GM21381 (cell line): ENCODE measurements around the gene FAM110A.
"Not testable (repeated sequence)": the region's sequence is repeated elsewhere in the genome, so short reads cannot be mapped to it uniquely, and the experiment has no call there.

ENCODE experiments used
- ATAC-seq: cut with Tn5 transposase; IDR thresholded peaks from one replicate; pipeline ENCODE4 v1.9.1; 2021; ENCODE audit warnings: mild to moderate bottlenecking, moderate library complexity; ENCODE audit not compliant: unreplicated experiment

Gene FAM110A

DNA sequence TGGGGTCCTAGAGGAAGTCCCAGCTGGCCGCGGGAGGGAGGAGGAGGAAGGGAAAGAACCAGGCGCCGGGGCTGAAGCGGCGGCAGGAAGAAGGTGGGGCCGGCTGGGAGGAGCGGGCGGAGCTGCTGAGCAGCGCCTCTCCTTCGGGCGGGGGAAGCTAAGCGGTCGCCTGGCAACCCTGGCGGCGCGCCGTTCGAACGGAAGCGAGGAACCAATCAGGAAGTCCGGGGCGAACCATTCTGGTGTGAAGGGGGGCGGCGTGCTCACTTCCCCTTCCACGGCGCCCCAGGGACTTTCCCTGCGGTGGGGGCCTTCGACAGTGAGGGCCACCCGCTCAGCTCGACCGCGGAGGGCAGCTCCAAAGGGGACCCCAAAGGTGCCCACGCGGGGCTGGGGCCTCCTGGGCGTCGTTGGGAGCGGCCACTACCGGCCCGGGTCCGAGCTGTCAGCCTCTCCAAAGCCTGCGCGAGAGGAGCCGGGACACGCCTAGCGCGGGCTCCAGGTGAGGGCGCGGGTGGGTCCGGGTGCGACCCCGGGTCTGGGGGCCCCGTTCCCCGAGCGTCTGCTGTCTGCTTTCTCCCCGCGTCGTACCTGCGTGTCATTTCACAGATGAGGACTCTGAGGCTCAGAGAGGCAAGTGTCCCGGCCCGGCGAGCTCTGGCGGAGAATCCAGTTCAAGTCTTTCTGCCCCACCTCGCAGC is at the start of gene FAM110A:
TSS of gene FAM110A (plus strand) at position 266 of the 701 bp plus-strand sequence. CDS start 11,090 bp downstream, outside the sequence.
- peak; percentile 94 for ATAC-seq

DNA sequence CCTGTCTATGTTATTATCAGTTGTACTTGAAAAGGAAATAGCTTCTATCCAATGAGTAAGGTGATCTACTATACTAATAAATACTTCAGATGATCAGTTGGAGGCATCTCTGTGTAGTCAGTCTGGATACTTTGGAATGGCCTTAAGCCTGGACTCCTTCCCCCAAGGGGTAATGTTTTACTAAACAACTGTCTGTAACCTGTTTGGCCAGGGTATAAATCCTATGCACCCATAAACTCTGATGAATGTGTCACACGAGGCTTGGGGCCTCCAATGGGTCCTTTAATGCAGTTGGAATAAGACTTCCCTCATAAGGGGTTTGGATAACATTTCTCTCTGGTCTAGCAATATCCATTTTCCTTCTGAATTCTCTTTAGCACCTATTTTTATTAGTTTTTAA is 45.7 kb upstream of the FAM110A start:
- ATAC-seq = no peak

DNA sequence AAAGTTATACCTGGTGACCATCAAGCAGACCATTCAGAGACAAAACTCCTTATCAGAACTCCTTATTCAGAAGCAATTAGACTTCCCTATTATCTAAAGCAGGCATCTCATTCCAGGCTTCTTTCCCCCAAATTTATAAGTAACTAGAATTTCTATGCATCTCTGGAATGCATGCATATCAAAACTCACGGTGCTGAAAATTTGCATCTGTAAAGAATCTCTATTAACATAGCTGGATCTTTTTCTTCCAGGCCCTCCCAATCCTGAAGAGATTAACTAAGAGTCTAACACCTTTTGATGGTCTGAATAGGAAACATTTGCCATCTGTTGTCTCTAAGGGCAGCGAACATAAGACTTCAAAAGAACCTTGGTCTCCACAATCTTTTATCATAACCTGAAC is 42.5 kb upstream of the FAM110A start:
- no peak for ATAC-seq

DNA sequence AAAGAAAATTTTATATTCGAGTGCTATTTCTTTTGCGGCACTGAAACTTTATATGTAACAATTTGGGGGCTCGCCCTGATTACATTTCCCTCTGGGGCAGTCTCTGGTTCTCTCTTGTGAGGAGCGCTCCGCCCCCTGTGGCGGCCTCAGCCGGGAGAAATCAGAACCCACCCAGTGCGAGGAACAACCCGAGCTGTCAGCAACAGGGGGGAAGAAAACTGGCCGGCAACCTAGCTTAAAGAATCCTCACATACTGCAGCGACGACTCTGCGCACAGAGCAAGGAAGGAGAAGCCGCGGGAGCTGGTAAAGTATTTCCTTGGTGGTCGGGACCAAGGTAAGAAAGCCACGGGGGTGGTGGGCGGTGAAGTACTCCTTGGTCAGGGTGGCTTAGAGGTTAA is 41.3 kb upstream of the FAM110A start:
- ATAC-seq = no peak

DNA sequence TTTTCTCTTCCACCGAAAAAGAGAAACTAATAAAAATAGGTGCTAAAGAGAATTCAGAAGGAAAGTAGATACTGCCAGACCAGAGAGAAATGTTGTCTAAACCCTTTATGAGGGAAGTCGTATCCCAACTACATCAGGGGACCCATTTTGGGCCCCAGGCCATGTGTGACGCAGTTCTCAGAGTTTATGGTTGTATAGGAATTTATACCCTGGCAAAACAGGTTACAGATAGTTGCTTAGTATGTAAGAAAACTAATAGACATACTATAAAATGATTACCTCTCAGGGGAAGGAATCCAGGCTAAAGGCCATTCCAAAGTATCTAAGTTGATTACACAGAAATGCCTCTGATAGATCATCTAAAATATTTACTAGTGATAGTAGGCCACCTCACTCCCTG is 36.6 kb upstream of the FAM110A start:
- no peak for ATAC-seq

DNA sequence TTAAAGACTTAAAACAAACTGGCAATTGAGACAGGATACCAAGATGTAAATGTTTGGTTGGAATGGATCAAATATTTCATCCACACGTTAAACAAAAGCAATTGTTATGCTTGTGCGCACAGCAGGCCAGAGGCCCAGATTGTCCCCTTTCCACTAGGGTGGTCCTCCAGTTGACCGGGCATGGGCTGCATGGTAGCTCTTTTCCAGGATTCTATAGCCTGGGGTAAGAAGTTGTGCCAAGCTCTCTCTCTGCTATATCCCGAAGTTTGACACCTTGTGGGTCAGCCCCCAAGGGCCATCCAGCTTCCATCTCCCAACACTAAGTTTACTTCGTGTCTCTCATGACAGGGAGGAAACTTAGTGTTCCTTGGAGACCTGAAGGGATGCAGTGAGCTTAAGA is 34.8 kb upstream of the FAM110A start:
- ATAC-seq = not testable (repeated sequence)

DNA sequence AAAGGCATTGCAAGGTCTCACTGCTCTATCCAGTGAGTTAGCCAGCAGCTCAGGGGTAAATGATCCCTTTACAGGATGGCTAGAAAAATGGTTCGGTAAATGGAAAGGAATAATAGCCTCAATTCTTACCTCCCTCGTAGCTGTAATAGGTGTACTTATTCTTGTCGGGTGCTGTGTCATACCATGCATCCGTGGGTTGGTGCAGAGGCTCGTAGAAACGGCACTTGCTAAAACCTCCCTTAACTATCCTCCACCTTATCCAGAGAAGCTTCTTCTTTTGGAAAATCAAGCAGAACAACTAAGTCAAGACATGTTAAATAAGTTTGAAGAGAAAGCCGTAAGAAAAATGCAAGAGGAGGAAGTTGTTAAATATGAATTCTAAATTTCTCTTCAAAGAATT is 33.5 kb upstream of the FAM110A start:
- not testable (repeated sequence) for ATAC-seq

DNA sequence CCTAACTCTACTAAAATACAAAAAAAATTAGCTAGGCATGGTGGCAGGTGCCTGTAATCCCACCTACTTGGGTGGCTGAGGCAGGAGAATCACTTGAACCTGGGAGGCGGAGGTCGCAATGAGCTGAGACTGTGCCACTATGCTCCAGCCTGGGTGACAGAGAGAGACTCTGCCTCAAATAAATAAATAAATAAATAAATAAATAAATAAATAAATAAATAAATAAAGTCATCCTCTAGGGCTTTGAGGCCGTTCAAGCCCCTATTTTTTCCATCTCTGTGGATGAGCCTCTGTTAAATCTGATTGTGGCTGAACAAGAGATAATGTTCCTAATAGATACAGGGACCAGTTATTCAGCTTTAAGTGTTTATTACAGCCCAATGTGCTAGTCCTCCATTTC is 31.8 kb upstream of the FAM110A start:
- ATAC-seq = no peak

DNA sequence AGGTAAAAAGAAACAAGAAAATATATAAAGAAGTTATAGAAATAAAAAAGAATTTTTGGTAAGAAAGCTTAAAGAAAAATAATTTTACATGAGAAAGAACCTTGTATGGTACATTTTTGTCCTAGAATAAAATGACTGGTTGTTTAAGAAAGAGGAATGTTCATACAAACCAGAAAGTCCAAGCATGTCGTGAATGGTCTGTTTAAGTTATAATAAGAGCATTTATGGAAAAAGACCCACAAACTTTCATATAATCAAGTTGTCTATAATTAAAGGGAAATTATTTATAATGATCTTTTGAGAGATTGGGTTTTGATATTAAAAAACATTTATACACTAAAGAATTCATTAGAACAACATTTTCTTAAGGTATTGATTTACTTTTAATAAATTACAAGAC is 27.8 kb upstream of the FAM110A start:
- no peak for ATAC-seq

DNA sequence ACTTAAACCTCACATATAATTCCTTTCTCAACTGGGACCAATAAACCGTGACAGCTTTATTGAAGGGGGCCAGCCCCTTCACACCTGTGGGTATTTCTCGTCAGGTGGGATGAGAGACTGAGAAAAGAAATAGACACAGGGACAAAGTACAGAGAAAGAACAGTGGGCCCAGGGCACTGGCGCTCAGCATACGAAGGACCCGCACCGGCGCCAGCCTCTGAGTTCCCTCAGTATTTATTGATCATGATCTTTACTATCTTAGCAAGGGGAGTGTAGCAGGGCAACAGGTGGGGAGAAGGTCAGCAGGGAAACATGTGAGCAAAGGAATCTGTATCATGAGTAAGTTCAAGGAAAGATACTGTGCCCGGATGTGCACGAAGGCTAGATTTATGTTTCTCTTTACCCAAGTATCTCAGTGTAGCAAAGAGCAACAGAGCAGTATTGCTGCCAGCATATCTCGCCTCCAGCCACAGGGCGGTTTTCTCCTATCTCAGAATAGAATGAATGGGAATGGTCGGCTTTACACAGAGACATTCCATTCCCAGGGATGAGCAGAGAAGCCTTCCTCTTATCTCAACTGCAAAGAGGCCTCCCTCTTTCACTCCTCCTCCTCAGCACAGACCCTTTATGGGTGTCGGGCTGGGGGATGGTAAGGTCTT is 21.6 kb upstream of the FAM110A start:
- not testable (repeated sequence) for ATAC-seq

DNA sequence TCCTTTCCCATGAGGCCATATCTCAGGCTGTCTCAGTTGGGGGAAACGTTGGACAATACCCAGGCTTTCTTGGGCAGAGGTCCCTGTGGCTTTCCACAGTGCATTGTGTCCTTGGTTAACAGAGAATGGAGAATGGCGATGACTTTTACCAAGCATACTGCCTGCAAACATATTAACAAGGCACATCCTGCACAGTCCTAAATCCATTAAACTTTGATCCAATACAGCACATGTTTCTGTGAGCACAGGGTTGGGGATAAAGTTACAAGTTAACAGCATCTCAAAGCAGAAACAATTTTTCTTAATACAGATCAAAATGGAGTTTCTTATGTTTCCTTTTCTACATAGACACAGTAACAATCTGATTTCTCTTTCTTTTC is 21.1 kb upstream of the FAM110A start:
- not testable (repeated sequence) for ATAC-seq

DNA sequence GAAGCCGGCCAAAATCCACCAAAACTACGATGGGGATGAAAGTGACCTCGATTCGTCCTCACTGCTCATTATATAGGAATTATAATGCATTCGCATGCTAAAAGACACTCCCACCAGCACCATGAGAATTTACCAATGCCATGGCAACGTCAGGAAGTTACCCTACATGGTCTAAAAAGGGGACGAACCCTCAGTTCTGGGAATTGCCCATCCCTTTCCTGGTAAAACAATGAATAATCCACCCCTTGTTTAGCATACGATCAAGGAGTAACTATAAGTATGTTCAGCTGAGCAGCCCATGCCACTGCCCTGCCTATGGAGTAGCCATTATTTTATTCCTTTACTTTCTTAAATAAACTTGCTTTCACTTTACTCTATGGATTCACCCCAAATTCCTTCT is 20.1 kb upstream of the FAM110A start:
- ATAC-seq = no peak

DNA sequence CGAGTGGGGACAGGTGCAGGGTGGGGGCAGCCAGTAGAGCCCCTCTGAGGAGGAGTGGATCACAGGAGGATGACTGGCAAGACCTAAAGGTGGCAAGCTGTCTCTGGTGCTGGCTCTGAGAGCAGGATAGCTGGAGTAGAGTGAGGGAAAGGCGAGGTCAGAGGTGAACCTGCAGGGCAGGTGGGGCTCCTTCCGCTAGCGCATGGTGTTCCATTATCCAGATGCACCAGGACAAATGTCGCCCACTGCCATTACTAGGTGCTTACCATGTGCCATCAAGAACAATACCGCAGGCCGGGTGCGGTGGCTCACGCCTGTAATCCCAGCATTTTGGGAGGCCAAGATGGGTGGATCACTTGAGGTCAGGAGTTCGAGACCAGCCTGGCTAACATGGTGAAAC is 18.3 kb upstream of the FAM110A start:
- no peak for ATAC-seq

DNA sequence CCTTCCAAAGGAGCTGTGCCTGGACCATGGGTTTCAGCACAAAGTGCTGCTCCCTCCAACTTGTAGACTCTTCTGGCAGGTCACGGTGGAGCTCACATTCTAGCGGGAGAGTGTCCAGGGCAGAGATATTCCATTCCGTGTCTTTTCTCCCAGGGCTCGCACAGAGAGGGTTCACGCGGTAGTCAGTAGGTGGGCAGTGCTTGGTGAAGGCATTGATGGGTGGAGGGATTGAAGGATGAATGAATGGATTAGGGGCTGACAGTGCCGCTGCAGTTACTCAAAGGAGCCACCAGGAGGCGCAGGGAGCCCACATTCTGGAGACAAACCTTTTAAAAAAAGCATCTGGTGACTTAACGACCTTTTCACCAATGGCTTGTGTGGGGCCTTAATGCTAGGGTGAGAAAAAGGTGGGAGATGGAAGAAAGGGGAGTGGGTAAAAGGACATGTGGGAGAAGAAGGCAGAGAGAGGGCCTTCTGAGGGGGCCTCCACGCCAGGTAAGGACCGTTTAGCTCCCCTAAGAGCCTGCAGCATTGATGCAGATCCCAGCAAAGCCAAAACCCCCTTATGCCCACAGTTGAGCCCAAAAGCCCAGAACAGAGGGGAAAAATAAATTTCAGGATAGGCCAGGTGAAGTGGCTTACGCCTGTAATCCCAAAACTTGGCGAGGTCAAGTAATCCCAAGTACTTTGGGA is 17.5 kb upstream of the FAM110A start:
- ATAC-seq = no peak

DNA sequence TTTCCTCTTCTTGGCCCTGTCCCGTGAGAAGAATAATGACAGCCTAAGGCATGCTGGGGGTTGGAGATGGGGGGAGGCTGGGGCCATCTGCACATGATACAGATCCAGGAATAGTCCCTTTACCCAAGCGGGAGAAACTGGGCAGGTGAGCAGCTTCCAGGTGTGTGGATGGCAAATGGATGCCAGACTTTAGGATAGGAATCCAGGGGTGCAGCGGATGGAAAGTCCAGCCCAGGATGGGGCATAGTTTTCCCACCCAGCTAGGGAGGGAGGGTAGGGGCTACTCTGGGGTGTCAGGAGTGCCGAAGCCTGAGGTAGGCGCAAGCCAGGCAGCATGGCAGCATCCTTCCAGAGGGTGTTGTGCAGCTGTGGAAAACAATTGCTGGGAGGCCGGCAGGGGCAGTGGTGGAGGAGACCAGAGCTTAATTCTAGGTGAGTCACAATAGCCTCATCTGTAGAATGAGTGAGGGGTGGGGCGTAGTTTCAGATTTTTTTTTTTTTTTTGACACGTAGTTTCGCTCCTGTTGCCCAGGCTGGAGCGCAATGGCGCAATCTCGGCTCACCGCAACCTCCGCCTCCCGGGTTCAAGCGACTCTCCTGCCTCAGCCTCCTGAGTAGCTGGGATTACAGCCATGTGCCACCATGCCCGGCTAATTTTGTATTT is 15.4 kb upstream of the FAM110A start:
- ATAC-seq = no peak

DNA sequence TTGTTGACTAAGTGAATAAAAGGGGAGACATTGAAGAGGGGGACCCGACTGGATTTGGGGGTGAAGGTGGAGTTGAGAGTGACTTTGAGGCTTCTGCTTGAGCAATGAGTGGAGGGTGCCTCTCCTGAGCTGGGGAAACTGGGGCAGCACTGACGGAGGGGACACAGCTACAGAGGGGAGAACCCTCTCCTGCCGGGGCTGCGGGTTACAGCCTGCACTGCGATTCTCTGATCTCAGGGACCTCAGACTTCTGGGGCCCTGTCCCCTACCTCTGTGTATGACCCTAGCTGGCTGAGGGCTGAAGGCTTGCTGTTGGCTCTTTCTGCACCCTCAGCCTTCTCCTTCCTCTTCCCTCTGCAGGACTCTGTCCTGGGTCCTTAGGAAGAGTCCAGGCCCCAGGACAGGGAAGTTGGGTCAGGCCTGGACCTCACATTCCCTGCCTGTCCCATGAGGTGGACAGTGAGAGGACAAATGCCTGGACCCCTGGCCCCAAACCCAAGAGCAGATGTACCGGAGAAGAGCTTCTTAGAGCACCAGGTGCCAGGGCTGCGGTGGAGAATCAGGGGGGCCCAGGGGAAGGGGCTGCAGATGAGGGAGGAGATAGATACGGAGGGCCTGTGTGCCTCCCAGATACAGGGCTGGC is 13.7 kb upstream of the FAM110A start:
- no peak for ATAC-seq

DNA sequence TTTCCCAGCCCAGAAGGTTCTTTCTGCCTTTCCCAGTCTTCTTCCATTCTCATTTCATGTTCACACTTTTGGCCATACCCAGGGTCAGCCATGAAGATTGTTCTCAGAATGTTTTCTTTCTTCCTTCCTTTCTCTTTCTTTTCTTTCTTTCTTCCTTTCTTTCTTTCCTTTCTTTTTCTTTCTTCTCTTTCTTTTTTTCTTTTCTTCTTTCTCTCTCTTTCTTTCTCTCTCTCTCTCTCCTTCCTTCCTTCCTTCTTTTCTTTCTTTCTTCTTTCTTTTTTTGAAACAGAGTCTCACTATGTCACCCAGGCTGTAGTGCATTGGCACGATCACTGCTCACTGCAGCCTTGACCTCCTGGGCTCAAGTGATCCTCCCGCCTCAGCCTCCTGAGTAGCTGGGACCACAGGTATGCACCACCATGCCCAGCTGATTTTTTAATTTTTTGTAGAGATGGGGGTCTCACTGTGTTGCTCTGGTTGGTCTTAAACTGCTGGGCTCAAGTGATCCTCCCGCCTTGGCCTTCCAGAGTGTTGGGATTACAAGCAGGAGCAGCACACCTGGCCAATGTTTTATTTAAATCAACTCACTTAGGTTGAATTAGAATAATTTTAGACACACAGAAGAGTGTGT is 13.1 kb upstream of the FAM110A start:
- no peak for ATAC-seq

DNA sequence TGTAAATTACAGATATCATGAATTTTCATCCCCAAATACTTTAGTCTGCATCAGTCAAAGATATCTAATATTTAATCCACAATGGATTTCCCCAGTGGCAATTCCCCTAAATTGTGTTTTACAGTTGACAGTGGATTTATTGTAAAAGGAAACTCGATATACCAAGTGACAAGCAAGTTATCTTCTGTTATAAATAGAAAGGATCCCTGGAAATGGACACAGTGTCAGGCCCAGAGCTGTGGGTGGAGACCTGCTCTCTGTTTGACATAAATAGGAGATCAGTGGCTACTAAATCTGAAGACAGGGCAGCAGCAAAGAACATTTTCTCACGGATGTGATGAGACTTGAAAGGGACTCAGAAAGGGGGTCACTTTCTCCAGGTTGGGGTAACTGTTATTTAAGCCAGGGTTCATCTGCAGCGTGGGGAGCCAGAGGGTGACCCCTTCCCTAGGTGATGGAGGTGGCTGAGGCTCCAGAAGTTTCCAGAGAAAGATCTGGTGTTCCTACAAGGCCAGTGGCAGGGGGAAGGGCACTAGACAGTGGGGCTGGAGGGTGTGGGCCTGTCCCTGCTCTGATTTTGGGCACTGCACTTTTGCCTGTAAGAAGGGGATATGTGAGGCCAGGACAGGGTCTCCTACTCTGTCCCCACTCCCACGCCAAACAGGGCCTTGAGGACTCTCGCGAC is 12.3 kb upstream of the FAM110A start:
- no peak for ATAC-seq

DNA sequence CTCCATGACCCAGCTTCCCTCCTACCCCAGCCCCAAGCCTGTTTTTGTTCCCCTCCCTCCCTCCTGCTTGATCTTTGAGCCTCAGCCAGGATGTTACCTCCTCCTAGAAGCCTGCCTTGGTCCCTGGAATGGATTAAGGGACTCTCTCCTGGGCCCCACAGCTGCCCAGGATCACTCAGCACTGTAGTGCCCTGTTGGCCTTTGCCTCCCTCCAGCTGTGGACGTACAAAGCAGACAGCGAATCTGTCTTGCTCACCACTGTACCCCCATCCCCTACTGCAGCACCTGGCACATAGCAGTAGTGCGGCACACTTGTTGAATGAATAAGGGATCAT is 11.8 kb upstream of the FAM110A start:
- ATAC-seq = no peak
